HUES64 (cell line): Measurements from ENCODE around the gene FBXL7.

Source experiments
- H3K27ac ChIP-seq: 2 replicates; pipeline ENCODE4 v1.7.0; 2013; ENCODE audit warnings: low read depth, low read length, inconsistent platforms
- H3K27me3 ChIP-seq: 2 replicates; pipeline ENCODE4 v1.6.1; 2013; ENCODE audit warnings: mild to moderate bottlenecking, low read length; ENCODE audit not compliant: insufficient read depth
- H3K36me3 ChIP-seq: 2 replicates; pipeline ENCODE4 v1.6.1; 2013; ENCODE audit warnings: mild to moderate bottlenecking, low read length; ENCODE audit not compliant: insufficient read depth
- H3K4me1 ChIP-seq: 2 replicates; pipeline ENCODE4 v1.6.1; 2013; ENCODE audit warnings: mild to moderate bottlenecking, low read length, moderate library complexity; ENCODE audit not compliant: insufficient read depth
- H3K4me3 ChIP-seq: 2 replicates; pipeline ENCODE4 v1.5.1; 2013; ENCODE audit warnings: mild to moderate bottlenecking, low read length, moderate library complexity
- H3K9ac ChIP-seq: 2 replicates; pipeline ENCODE4 v1.6.1; 2013; ENCODE audit warnings: mild to moderate bottlenecking, low read depth, low read length
- H3K9me3 ChIP-seq: 2 replicates; pipeline ENCODE4 v1.6.1; 2013; ENCODE audit warnings: low read depth, low read length; ENCODE audit not compliant: insufficient read depth
- WGBS: fragments of 150-250, 120-280 bp; methylation state at CpG from one replicate; pipeline ENCODE4 v1.1.7; 2013; ENCODE audit warnings: missing lambda C conversion rate; 5-methylcytosine and 5-hydroxymethylcytosine counted together

FBXL7 gene

GRCh38 chr5:15790446-15791018, 290.6 kb downstream of the FBXL7 start:
- Histone ChIP-seq H3K9ac (no peak overlapping the region), H3K27me3 (no peaks in the 10 kb centered on the region), H3K4me3 (no peak overlapping the region), H3K27ac (no peak overlapping the region), H3K4me1 (peaks cover 16% of the 10 kb centered on the region), H3K36me3 (no peaks in the 10 kb centered on the region), H3K9me3 (no peaks in the 10 kb centered on the region)
- 93% methylated on average over 4 of the region's 4 CpGs for WGBS

- no peak overlapping the region for H3K27ac ChIP-seq
- WGBS, result 97% methylated on average over 3 of the region's 3 CpGs
These were observed 291.3 kb downstream of the FBXL7 start for GRCh38 chr5:15791274-15791673.

GRCh38 chr5:15791859-15792258, 291.9 kb downstream of the FBXL7 start:
- no peaks in the 10 kb centered on the region for H3K36me3 ChIP-seq
- no peaks in the 10 kb centered on the region for H3K9me3 ChIP-seq
- no peak overlapping the region for H3K9ac ChIP-seq
- 98% methylated on average over 3 of the region's 3 CpGs for WGBS
- H3K27me3 ChIP-seq, result no peaks in the 10 kb centered on the region
- H3K27ac ChIP-seq, result no peak overlapping the region
- peaks cover 23% of the 10 kb centered on the region for H3K4me1 ChIP-seq
- no peak overlapping the region for H3K4me3 ChIP-seq

More at GRCh38 chr5:15791274-15791673, 291.3 kb downstream of the FBXL7 start:
- Histone ChIP-seq H3K36me3 (no peaks in the 10 kb centered on the region), H3K4me1 (peaks cover 22% of the 10 kb centered on the region), H3K4me3 (no peak overlapping the region), H3K9me3 (no peaks in the 10 kb centered on the region), H3K9ac (no peak overlapping the region), H3K27me3 (no peaks in the 10 kb centered on the region)

- Histone ChIP-seq H3K4me1 (peaks cover 23% of the 10 kb centered on the region), H3K9me3 (no peaks in the 10 kb centered on the region), H3K9ac (no peak overlapping the region), H3K4me3 (no peak overlapping the region), H3K27me3 (no peaks in the 10 kb centered on the region), H3K27ac (peak overlapping the region; percentile 25; the same call in 1 of the 2 replicates), H3K36me3 (no peaks in the 10 kb centered on the region)
- WGBS, result 81% methylated on average over 6 of the region's 6 CpGs
These were observed 294.3 kb downstream of the FBXL7 start for GRCh38 chr5:15794052-15794985.

GRCh38 chr5:15796096-15796495, 296.1 kb downstream of the FBXL7 start:
- Histone ChIP-seq H3K4me3 (no peak overlapping the region), H3K36me3 (no peaks in the 10 kb centered on the region), H3K9ac (no peak overlapping the region), H3K9me3 (no peaks in the 10 kb centered on the region), H3K27me3 (no peaks in the 10 kb centered on the region), H3K27ac (peak overlapping the region; percentile 59; the same call in 1 of the 2 replicates), H3K4me1 (peaks cover 23% of the 10 kb centered on the region)
- 100% methylated on average over 2 of the region's 2 CpGs for WGBS

GRCh38 chr5:15796557-15796956, 296.6 kb downstream of the FBXL7 start:
- Histone ChIP-seq H3K4me3 (no peak overlapping the region), H3K36me3 (no peaks in the 10 kb centered on the region), H3K9ac (no peak overlapping the region), H3K9me3 (no peaks in the 10 kb centered on the region), H3K4me1 (peaks cover 23% of the 10 kb centered on the region), H3K27me3 (no peaks in the 10 kb centered on the region), H3K27ac (peak overlapping the region; percentile 59; the same call in 1 of the 2 replicates)
- 72% methylated on average over 6 of the region's 6 CpGs for WGBS

GRCh38 chr5:15797116-15797515, 297.1 kb downstream of the FBXL7 start:
- H3K9me3 ChIP-seq, result no peaks in the 10 kb centered on the region
- no peaks in the 10 kb centered on the region for H3K36me3 ChIP-seq
- WGBS, result 78% methylated on average over 1 of the region's 1 CpG
- H3K27ac ChIP-seq, result no peak overlapping the region
- no peaks in the 10 kb centered on the region for H3K27me3 ChIP-seq
- no peak overlapping the region for H3K4me3 ChIP-seq
- no peak overlapping the region for H3K9ac ChIP-seq
- peaks cover 23% of the 10 kb centered on the region for H3K4me1 ChIP-seq

- Histone ChIP-seq H3K36me3 (no peaks in the 10 kb centered on the region), H3K9ac (no peak overlapping the region), H3K4me3 (no peak overlapping the region), H3K27me3 (no peaks in the 10 kb centered on the region), H3K4me1 (peaks cover 23% of the 10 kb centered on the region), H3K9me3 (no peaks in the 10 kb centered on the region), H3K27ac (no peak overlapping the region)
- 94% methylated on average over 3 of the region's 3 CpGs for WGBS
These were observed 298.0 kb downstream of the FBXL7 start for GRCh38 chr5:15798006-15798405.

GRCh38 chr5:15799014-15799413, 299.0 kb downstream of the FBXL7 start:
- H3K36me3 ChIP-seq, result no peaks in the 10 kb centered on the region; the same call in 1 of the 2 replicates
- 79% methylated on average over 1 of the region's 1 CpG for WGBS
- no peak overlapping the region for H3K27ac ChIP-seq

GRCh38 chr5:15799612-15800011, 299.6 kb downstream of the FBXL7 start:
- peaks cover 14% of the 10 kb centered on the region for H3K4me1 ChIP-seq
- no peak overlapping the region for H3K4me3 ChIP-seq
- H3K27me3 ChIP-seq, result no peaks in the 10 kb centered on the region
- H3K9me3 ChIP-seq, result peaks cover 14% of the 10 kb centered on the region
- H3K27ac ChIP-seq, result no peak overlapping the region
- over 99% methylated on average over 6 of the region's 7 CpGs for WGBS
- H3K9ac ChIP-seq, result no peak overlapping the region
- H3K36me3 ChIP-seq, result no peaks in the 10 kb centered on the region; the same call in 1 of the 2 replicates

More at GRCh38 chr5:15799014-15799413, 299.0 kb downstream of the FBXL7 start:
- peaks cover 8% of the 10 kb centered on the region; the same call in 1 of the 2 replicates for H3K9me3 ChIP-seq
- H3K4me1 ChIP-seq, result peaks cover 20% of the 10 kb centered on the region
- H3K27me3 ChIP-seq, result no peaks in the 10 kb centered on the region
- H3K4me3 ChIP-seq, result no peak overlapping the region
- no peak overlapping the region for H3K9ac ChIP-seq

- peaks cover 7% of the 10 kb centered on the region for H3K4me1 ChIP-seq
- H3K36me3 ChIP-seq, result no peaks in the 10 kb centered on the region; the same call in 1 of the 2 replicates
- no peak overlapping the region for H3K4me3 ChIP-seq
- H3K9me3 ChIP-seq, result peaks cover 26% of the 10 kb centered on the region
- H3K9ac ChIP-seq, result no peak overlapping the region
- no CpG with 5 or more reads among the region's 2 CpGs for WGBS
- no peak overlapping the region for H3K27ac ChIP-seq
- H3K27me3 ChIP-seq, result no peaks in the 10 kb centered on the region
These were observed 303.3 kb downstream of the FBXL7 start for GRCh38 chr5:15803280-15803679.
